ENCODE data around the gene PTCH1.

PTCH1 gene

DNA sequence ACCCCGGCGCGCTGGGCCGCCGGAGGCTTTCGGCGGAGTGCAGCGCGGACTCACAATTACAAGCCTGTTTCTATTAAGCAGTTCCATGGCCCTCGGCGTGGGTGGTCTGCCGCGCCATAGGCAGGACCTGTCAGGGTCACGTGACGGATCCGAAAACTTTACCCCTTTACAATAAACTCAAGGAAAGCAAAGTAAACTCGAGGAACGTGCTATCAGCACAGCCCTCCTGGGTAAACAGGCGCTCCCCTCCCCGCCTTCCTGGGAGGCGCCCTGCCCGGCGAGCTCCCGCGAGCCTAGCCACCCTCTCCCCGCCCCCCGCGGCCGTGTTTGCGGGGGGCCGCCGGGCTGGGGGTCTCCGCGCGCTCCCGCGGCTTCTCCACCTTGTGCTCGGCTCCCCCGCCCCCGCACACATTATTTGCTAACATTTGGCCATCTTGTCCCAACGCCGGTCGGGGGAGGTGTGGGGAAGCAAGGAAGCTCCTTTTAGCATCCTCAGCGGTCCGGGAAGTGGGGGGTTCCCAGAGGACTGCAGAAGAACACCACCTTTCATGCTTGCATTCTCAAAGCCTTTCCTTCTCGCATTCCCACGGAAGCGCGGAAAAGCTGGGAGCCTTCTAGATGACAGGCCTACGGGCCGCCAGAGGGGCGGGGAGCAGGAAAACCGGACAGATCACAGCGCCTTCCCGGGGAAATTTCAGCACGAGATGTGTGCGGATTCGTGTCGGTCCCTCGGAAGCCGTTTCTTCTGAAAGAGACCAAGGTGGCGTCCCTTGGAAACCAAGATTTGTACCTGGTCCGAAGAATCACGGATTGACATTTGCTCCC lies at the start of gene PTCH1:
Gene PTCH1 (minus strand): TSS at position 238 of the 825 bp plus-strand sequence.
- DNase-seq (ENCODE audit: low read depth): peak; percentile 52

DNA sequence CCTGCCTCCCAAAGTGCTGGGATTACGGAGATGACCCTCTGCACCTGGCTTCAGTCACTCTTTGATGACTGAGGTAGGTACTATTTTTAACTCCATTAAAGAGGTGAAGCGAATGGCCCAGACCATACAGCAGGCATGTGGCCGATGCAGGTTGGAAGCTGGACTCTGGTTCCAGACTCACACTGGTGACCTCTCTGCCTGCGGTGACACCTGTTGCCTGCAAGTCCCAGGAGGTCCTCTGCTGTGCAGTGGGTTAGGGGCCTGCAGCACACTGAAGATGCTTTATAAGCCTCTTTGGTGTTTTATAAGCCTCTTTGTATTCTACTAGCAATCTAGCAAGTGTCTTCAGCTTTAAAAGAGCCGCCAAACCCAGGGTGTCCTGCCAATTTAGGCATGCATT lies 49.2 kb upstream of the PTCH1 start:
- DNase-seq (ENCODE audit: low read depth): no peak

DNA sequence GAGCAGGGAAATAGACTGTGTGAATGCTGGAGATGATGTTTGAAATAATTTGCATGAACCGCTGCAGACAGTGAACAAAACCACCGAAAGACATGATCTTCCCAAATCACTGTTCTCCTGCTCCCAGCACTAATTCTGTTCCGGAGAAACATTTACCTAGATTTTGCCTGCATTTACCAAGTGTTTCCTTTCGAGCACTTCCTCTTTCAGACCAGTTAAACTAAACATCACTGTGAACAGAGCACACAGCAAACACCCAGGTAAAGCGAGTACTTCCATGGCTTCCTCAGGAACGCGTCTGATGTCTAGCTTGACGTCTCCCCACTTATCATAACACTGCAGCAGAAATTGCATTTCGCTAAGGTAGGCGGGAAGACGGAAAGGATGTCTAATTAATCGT lies 45.1 kb upstream of the PTCH1 start:
- DNase-seq (ENCODE audit: low read depth): no peak

DNA sequence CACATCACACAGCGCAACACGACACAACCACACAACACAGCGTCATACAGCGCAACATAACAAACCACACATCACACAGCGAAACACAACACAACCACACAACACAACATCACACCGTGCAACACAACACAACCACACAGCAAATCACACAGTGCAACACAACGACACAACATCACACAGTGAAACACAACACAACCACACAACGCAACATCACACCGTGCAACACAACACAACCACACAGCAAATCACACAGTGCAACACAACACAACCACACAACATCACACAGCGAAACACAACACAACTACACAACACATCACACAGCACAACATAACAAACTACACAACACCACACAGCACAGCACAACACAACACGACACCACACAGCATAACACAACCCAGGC lies 40.4 kb upstream of the PTCH1 start:
- no peak for DNase-seq (ENCODE audit: low read depth)

DNA sequence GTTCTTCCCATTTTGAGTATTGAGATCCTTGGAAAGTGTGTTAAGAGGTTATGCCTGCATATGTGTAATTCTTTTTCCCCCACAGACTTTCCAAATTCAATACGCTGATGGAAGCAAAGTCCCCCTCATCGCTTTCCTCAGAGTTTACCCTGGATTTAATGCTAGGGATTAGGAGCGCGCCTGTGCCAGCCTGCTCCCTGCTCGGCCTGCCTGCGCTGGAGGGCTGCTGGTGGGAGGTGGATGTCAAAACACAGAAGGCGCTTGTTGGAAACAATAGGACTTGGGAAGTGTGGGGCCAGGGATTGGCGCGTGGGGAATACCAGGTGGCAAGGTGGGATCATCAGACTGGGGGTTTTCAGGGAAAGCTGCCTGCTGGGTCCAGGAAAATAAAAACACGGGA lies 39.8 kb upstream of the PTCH1 start:
- no peak for DNase-seq (ENCODE audit: low read depth)

DNA sequence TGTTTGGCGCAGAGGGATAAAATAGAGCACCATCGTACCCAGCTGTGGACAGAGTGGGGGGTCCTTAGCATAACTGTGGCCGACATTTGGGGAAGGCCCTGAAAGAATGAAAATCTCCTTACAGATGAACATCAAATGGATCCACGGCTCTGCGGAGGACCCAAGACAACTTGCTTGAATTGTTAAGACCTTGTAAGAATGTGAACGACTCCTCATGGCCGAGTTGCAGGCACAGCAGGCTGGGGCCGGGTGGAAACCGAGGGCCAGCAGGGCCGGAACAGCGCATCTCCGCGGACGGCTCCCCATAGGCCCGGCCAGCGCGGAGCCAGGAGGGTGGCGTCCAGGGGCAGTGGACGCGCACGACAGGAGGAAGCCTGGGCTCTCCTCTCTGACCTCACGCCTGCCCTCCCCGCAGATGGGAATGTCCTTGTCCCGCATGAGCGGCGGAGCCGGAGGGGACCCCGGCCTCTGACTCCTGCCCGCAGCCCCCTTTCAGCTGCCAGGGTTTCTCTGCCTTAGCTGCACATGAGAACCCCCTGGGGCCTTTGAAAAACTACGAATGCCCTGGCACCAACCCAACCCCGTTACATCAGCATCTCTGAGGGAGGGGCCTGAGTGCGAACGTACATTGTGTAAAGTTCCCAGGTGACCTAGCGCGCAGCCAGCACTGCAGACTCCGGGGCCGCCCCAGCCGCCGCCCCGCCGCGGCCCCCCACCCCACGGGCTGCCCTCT lies 36.2 kb upstream of the PTCH1 start:
- DNase-seq (ENCODE audit: low read depth): no peak

DNA sequence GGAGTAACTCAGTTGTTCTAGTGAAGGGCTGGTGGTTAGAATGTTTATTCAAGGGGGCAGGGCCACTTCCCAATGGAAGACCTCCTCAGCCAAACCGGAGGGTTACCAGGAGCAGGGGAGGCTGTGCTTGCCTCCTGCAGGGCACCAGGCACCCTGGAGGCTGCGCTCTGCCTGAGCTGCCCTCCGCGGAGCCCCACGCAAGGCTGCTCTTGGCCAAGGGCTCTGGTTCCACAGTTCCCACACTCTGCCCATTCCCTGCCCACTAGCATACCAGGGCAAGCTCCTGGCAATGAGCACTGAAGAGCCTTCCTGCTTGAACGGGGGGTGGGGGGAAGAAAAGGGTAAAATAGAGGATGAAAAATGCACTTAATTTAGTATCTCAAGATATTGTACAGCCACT lies 35.5 kb upstream of the PTCH1 start:
- DNase-seq (ENCODE audit: low read depth): no peak

DNA sequence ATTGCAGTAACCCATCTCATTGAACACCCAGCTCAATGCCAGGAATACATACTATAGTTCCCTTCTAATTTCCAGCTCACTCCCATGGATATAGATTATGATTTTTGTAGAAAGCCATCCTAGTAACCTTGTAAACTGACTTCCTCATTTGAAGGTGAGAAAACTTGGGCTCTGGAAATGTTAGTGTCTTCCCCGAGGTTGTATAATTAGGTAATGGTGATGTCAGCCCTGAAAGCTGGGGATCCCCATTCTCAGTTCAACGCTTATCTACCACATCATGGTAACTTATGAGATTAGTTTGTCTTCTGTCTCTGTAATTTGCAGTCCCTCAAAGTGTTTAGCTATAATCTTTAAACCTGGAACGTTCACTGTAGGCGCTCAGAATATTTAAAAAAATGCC lies 34.6 kb upstream of the PTCH1 start:
- DNase-seq (ENCODE audit: low read depth): no peak

DNA sequence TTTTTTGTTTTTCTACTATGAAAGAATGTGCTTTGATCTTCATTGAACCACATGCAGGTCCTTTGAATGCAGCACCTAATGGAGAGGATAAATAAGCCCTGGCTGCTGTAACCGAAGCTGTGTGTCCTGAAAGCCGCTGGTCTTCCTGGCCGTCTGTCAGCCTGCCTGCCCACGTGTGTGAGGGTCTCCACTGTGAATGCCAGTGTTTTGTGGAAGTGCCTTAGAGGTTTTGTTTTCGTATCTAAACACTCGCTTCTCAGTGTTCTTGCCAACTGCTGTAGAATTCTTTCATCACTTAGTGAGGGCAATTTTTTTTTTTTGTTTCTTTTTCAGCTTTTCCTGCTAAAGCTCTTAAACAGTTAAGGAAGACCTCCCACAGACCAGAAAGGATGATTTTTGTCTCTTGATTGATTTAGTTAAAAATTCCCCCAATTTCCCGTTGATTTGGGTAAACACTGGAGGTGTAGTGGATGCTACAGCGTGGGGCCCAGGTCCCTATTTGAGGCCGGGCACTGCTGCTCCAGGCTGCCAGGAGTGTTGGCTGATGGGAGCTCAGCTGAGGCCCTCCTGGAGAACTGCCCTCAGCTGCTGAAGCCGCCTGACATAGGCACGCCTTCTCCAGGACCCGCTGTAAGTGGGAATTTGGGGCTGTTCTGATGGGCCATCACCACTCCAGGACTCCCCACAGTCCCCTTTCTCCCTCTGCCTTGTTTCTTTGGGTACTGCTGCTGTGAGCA lies 29.2 kb upstream of the PTCH1 start:
- no peak for DNase-seq (ENCODE audit: low read depth)

DNA sequence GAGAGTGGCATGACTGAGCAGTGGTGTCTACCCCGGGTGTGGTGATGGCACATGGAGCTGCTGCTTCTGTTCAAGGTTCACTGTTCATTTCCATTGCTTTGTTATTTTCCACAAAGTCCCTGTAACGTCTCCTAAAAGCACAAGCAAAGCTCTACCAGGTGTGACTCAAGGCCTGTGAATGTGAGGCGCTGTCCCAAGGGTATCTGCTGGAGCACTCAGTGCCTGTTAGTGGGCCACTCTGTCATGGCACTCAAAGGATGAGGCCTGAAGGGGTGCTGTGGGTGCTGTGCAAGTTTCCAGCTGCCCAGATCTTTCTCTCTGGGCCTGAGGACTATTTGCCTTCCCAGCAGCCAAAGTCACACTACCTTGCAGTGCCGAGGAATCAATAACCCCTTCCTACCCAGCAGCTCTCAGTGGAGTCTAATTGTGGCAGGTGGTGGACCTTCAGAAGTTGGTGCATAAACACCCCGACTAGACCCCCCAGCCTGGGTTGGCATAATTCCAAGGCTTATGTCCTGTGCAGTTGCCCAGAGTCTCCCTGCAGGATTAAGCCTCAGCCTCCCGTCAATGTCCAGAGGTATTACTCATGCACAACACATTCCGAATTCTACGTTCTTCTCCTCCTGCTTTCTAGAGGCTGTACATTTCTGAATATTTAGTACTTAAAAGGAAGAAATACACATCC lies 17.4 kb upstream of the PTCH1 start:
- no peak for DNase-seq (ENCODE audit: low read depth)

DNA sequence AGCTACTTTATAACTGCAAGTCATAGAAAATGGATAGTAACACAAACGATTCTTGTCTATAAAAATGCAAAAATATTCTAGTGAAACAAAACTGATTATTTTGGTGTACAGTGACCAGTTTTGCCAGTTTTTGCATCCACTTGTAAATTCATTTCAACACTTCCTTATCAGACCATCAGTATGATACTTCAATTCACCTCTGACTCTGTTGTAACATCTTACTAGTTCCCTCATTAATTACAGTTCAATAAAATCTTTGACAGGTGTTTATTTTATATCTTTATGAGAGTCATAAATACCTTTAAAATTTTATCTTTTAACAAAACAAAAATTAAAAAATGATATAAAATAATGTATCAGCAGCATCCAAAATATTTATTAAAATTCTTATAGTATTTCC lies 13.1 kb upstream of the PTCH1 start:
- DNase-seq (ENCODE audit: low read depth): no peak

DNA sequence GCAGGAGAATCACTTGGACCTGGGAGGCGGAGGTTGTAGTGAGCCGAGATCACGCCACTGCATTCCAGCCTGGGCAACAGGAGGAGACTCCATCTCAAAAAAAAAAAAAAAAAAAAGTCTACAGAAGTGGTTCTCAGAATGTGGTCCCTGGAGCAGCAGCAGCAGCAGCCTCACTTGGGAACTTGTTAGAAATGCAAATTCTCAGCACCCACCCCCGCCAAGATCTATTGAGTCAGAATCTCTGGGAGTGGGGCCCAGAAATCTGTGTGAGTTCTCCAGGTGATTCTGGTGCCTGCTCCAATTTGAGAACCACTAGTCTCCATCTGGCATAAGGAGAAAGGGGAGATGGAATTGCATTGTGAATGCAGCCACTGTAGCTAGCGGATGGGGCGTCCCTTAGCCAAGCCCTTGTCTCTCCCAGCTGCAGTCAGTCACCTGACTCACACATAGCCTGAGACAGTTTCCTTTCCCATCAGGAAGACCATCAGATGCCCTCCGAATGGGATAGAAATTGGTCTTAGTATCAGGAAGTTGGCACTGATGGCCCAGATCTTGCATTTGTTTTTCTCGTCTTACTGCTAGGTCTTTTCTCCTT lies 12.2 kb upstream of the PTCH1 start:
- no peak for DNase-seq (ENCODE audit: low read depth)

DNA sequence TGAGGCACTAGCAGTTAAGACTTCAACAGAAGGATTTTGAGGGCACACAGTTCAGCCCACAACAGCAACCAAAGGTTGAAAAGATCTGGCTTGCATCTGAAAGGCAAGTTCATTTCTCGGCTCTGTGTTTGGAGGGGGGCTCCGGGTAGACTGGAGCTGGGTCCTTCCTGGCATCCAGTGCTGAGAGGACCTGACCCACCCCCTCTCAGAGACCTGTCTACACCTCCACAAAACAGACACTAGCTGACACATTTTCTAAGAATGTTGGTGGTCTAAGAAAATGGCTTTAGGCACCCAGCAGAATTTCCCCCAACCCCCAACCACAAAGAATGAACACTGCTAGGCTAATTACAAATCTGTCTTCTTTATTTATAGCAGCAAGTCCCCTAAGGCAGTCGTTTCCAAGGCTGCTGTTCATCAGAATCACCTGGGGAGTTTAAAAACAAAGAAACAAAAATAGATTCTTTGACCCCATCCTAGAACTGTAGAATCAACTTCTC lies 6.2 kb upstream of the PTCH1 start:
- no peak for DNase-seq (ENCODE audit: low read depth)

DNA sequence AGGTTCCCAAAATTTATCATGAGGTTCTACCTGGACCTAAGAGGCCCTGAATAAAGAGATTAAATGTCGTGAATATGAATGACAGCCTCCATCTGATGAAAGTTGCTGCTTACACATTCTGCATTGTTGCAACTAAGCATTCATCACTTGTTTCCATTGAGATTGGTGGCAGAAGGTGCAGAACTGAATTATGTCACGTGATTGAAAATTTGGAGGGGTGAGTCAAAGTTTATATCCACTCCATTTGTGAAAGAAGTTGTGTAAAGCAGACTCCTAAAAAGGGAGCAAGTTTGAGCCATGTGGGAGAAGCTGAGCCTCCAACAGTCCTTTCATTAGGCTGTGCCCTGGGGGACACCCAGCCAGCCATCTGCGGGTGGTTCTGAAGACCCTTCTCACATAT lies 4.9 kb upstream of the PTCH1 start:
- DNase-seq (ENCODE audit: low read depth): no peak

DNA sequence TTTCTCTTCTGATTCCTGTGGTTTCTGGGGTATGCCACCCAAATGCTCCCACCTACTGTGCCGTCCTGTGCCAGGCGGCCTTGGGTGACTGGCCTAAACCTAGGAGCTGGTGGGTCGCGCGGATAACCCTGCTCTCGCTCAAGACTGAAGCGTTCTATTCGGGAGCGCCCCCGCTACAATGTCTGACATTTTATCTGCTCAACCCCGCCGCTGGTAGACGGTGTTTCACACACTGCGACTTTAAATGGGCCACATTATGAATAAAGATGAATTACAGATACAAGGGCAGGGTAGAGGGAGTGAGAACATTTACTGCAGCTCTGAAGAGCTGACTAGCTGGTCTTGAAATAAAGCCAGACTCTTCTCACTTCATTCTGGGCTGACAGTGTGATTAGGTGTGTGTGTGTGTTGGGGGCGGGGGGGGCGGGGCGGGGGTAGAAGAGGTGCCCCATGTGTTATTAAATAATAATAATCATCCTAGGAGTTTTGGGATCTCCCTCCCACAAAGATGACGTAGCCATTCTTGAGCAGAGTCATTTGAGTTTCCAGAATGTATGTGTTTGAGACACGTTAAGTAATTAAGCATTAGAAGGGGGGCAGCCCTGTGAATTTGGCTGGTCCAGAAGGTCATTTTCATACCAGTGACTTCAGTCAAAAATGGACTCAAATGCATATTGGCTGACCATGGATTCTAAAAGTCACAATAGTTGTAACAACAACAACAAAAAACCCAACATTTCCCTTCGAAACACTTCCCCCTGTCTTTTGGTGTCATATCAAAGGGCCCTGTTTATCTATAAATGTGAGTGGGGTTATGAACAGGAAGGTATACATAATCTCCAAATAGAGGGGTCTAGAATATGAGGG lies 1.0 kb upstream of the PTCH1 start:
- DNase-seq (ENCODE audit: low read depth): no peak

DNA sequence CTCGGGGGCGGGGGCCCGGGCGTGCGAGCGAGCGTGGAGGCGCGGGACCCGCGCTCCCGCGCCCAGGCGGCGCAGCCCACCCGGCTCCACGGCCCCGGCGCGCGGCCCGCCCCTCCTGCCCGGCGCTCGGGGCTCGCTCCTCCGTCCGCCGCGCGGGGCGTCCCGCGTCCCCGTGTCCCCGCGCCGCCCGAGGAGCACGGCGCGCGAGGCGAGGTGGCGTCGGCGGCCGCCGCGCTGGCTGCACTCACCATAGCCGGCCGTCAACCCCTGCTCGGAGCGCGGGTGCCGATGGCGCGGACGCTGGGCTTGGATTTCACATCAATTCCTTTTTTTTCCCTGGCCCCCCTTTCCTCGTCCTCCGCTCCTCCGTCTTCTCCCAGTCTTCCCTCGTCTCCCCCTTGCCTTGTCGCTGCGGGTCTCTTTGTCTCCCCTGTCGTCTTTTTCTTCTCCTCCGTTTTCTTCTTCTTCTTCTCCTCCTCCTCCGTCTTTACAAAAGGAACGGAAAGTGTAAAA lies 494 bp downstream of the PTCH1 start:
- no peak for DNase-seq (ENCODE audit: low read depth)

DNA sequence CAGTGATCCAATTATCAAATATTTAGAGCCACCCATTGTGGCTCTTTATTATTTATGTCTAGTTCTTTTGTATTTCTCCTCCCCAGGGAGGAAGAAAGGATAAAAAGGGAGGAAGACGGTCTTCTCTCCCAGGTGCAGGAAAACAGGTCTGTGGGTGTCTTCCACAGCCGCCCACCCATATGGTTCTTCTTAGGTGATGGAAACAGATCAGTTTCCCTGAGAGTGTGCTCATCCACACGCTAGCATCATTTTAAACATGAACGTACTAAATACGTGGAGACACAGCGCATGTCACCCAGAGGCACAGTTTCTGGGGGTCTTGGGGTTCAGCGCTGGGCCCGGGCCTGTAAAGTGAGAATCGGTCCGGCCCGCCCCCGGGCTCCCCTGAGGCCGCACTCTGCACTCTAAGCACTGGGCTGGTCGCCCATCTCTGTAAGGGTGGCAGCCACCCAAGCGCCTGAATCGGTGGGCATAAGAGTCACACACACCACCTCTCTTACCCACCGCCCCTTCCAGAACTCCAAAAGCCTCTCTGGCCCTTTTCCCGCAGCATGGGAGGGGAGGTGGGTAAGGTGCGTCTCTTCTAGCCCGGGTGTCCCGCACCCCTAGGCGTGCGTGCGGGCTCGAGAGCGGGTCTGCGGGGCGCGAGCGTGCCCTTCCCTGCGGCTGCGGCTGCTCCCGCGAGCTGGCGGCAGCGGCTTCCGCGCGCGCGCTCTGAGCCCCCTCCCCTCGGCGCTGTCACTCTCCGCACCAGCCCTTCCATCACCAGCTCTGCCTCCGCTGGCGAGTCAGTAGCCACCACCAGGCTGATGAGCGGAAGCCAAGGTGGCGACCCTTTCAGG lies 1.3 kb downstream of the PTCH1 start:
- no peak for DNase-seq (ENCODE audit: low read depth)

DNA sequence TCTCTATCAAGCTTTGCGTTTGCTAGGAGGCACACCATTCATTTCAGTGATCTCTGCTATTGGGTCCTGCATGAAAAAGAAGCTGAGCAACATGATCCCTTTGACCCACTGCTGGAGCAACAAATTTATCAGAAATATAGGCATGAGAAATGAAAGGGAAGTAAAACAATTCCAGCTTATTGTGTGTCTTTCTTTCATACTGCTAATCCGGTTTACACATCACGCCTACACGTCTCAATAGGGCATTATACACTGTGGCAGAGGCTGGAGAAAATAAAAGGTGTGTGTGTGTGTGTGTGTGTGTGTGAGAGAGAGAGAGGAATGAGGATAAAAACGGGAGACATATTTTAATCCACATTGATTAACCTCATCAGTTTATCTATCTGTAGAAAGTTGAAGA lies 2.4 kb downstream of the PTCH1 start:
- no peak for DNase-seq (ENCODE audit: low read depth)

DNA sequence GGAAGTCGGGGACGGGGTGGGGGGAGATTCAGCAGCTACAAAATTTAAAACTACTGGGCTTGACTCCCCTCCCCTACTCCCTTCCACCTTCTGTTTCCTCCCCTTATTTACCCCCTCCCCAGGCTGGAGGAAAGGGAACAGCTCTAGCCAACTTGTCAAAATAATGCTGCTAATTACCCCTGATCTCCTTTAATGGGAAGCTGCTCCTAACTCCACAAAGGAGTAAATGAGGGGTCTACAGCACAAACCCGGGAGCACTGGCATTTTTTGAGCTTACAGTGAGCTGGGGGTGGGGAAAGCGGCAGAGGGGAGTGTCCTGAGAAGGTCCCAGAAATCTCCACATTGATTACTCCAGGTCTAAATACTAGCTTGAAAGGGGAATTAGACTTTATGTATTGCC lies 3.1 kb downstream of the PTCH1 start:
- DNase-seq (ENCODE audit: low read depth): no peak

DNA sequence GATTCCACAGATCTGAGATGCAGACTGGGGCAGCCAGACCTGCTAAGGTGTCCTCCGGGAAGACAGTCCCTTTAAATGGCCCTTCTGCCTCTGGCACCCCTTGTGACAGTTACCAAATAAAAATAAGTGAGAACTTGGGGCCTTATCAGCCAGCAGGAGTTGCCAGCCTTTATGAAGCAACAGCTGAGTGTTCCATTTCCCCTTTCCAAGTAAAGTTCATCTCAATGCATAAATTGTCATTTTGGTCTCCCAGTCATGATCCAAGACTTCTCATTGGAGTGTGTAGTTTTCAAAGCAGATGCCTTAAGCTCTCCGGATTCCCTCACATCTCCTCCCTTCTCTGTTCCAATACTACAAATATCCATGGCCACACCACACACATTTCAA lies 4.1 kb downstream of the PTCH1 start:
- no peak for DNase-seq (ENCODE audit: low read depth)

All from EH (cell line).